Measurements from ENCODE around the gene IL1R2.
"Not testable (repeated sequence)": the region's sequence is repeated elsewhere in the genome, so short reads cannot be mapped to it uniquely, and the experiment has no call there.

The IL1R2 gene

GRCh38 chr2:102063487-102063911, 71.7 kb downstream of the IL1R2 start:
- DNase-seq = peak; percentile 37

- peak; percentile 82 for DNase-seq
Observed at GRCh38 chr2:102063941-102064678, 72.3 kb downstream of the IL1R2 start.

- no peak for DNase-seq
Observed at GRCh38 chr2:102064679-102065674, 73.2 kb downstream of the IL1R2 start.

- DNase-seq = no peak
Observed at GRCh38 chr2:102065675-102066252, 74.0 kb downstream of the IL1R2 start.

GRCh38 chr2:102066554-102066953, 74.8 kb downstream of the IL1R2 start:
- no peak for DNase-seq

- DNase-seq = not testable (repeated sequence)
Observed at GRCh38 chr2:102068126-102068525, 76.4 kb downstream of the IL1R2 start.

GRCh38 chr2:102069311-102069974, 77.7 kb downstream of the IL1R2 start:
- no peak for DNase-seq

- DNase-seq = no peak
Observed at GRCh38 chr2:102070058-102070642, 78.4 kb downstream of the IL1R2 start.

GRCh38 chr2:102072741-102073140, 81.0 kb downstream of the IL1R2 start:
- DNase-seq = no peak

GRCh38 chr2:102073168-102073724, 81.5 kb downstream of the IL1R2 start:
- DNase-seq = no peak

- peak; percentile 14 for DNase-seq
Observed at GRCh38 chr2:102074152-102074783, 82.5 kb downstream of the IL1R2 start.

GRCh38 chr2:102075479-102075878, 83.7 kb downstream of the IL1R2 start:
- DNase-seq = no peak

- DNase-seq = no peak
Observed at GRCh38 chr2:102076512-102076911, 84.8 kb downstream of the IL1R2 start.

Measured in GF-D8 (cell line).